ENCODE results near the gene LIMD2.

DNA sequence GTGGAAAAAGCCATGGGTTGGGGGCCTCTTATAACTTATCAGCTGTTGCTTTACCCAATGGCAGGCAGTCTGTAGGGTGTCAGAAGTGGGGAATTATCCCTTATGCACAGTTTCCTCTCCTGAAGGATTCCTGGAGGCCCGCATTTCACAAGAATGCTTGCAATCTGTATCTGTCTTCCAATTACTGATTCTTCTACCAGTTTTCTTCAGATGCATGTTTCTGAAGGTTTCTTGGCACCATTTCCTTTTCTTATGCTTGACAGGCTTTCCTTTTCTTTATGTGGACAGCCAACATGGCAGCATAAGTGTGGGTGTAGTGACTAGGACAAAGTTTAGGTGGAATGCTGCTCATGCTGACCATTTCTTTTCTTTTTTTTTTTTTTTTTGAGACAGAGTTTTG lies 41.6 kb downstream of the LIMD2 start:
- TF ChIP-seq, protein P1, sequence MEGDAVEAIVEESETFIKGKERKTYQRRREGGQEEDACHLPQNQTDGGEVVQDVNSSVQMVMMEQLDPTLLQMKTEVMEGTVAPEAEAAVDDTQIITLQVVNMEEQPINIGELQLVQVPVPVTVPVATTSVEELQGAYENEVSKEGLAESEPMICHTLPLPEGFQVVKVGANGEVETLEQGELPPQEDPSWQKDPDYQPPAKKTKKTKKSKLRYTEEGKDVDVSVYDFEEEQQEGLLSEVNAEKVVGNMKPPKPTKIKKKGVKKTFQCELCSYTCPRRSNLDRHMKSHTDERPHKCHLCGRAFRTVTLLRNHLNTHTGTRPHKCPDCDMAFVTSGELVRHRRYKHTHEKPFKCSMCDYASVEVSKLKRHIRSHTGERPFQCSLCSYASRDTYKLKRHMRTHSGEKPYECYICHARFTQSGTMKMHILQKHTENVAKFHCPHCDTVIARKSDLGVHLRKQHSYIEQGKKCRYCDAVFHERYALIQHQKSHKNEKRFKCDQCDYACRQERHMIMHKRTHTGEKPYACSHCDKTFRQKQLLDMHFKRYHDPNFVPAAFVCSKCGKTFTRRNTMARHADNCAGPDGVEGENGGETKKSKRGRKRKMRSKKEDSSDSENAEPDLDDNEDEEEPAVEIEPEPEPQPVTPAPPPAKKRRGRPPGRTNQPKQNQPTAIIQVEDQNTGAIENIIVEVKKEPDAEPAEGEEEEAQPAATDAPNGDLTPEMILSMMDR (IDR thresholded peaks at IDR 0.05), result no peak
- TF ChIP-seq POLR2A (IDR thresholded peaks at IDR 0.05), result no peak
